Heart right ventricle (tissue), 16 donors: ENCODE data around the gene CLTB. TPM values are rescaled to one million over a fixed set of nuclear protein-coding genes. Genes with fewer than 3 reads are reported as not detected.

Source experiments
- ATAC-seq, 8 donors: fragments of 200-7000 bp; cut with Tn5 transposase; one replicate each; pipeline ENCODE4 v1.9.1; 2020; ENCODE audit warnings: mild to moderate bottlenecking in 8 of 8, moderate library complexity in 8 of 8, moderate number of reproducible peaks in 1 of 8
- DNase-seq, 2 donors: peaks; one replicate each; pipeline ENCODE4 v3.0.0-alpha.2; 2020
- H3K27ac ChIP-seq, 10 donors: fragments of 200-600 bp; sonication (generic) in 2 of 10; one replicate each; pipeline versions ENCODE4 v1.5.0 to v1.8.0; 2020 to 2022; ENCODE audit warnings: mild to moderate bottlenecking in 3 of 10
- H3K27me3 ChIP-seq, 7 donors: fragments of 200-600 bp; one replicate each; pipeline ENCODE4 v1.8.0; 2021 to 2022; ENCODE audit warnings: mild to moderate bottlenecking in 2 of 7
- H3K36me3 ChIP-seq, 9 donors: fragments of 200-600 bp; sonication (generic) in 1 of 9; one replicate each; pipeline versions ENCODE4 v1.5.0 to v1.8.0; 2020 to 2022; ENCODE audit warnings: mild to moderate bottlenecking in 2 of 9
- H3K4me1 ChIP-seq, 9 donors: fragments of 200-600 bp; sonication (generic) in 1 of 9; one replicate each; pipeline versions ENCODE4 v1.5.0 to v1.8.0; 2020 to 2022; ENCODE audit warnings: mild to moderate bottlenecking in 4 of 9
- H3K4me3 ChIP-seq, 10 donors: fragments of 200-600 bp; sonication (generic) in 2 of 10; one replicate each; pipeline versions ENCODE4 v1.5.0 to v1.8.0; 2020 to 2022; ENCODE audit warnings: mild to moderate bottlenecking in 7 of 10, moderate library complexity in 2 of 10
- H3K9me3 ChIP-seq, 11 donors: fragments of 200-600 bp in 10 of 11; sonication (generic) in 2 of 11; one replicate each; pipeline versions ENCODE4 v1.5.0 to v1.8.0; 2013 to 2022; ENCODE audit warnings: mild to moderate bottlenecking in 2 of 11, control low read depth in 1 of 11, moderate library complexity in 1 of 11
- CTCF ChIP-seq, 9 donors: fragments of 200-600 bp; sonication (generic) in 2 of 9; IDR thresholded peaks; one replicate each; pipeline versions ENCODE4 v1.5.0 to v1.8.0; 2021 to 2022; ENCODE audit warnings: antibody characterized with exemption in 9 of 9, mild to moderate bottlenecking in 5 of 9, moderate library complexity in 1 of 9
- WGBS, 2 donors: extraction: QIAGEN DNeasy Blood & Tissue Kit; methylation state at CpG; one replicate each; pipeline ENCODE4 v1.1.7; 2013; ENCODE audit warnings: inconsistent platforms in 1 of 2; 5-methylcytosine and 5-hydroxymethylcytosine counted together
- intact Hi-C, 10 donors: fragments of 100-400 bp; cut with DNase I; formaldehyde crosslinking; loops; one replicate each; pipeline versions ENCODE4 v1.11.1 to v1.14.2; 2022
- microRNA-seq, 2 donors: library from miRNA; unstranded; fragments of <30 nt; microRNA quantifications; one replicate each; pipeline ENCODE4 v1.2.0, GENCODE V29; 2021
- polyA plus RNA-seq, 2 donors: library from polyadenylated mRNA; stranded (reverse); fragments of 200-250 nt; gene quantifications; one replicate each; pipeline ENCODE4 v1.2.3, GENCODE V29; 2013
- total RNA-seq, 10 donors: library from RNA; stranded (reverse); fragmentation: NEBNext Ultra II Directional in 3 of 10; extraction: Animal tissue kit (Norgen Biotek cat#: 25700) in 3 of 10; gene quantifications; one replicate each; pipeline versions ENCODE4 v1.2.1 to v1.2.4, GENCODE V29; 2021 to 2023
- donor health status: Arrhythmogenic right ventricular cardiomyopathy.
- donor health status: ischemic (EF 13 %, LVEDD 7.1; RV severe dilation, severe dysfunction).
- donor health status: healthy with polysubstance abuse.
- donor health status: DM: no; HTN: yes; CAD: no.
- donor health status: DM: no; HTN: no; CAD: no.
- donor health status: ischemic (EF 25% LVEDD 6.9; RV normal size, moderate dysfunction).
- donor health status: ischemic (EF 25% LVEDD 5.7; RV mildly dilated, moderate dysfunction).
- donor health status: healthy.
- donor health status: DM: yes; HTN: yes; CAD: no.
- donor health status: Ischemic cardiomyopathy.
- donor health status: ischemic (EF 35%, LVEDD 5.7; RV mildly dilated, moderate dysfunction).
- donor health status: nonischemic (EF 11% LVEDD 7.7; RV severe dilation, severe dysfunction).
- donor health status: DM: yes; HTN: yes; CAD: no.
- donor health status: PGD.
- donor health status: ischemic (EF 29% LVEDD 5.4; RV normal size, mild dysfunction).
- donor health status: nonischemic (EF 23%, LVEDD 6.1; RV moderate dilation, normal function).

The CLTB gene
- total and polyA plus RNA-seq, 12 donors = 192 to 569 (median 229) TPM

- Histone ChIP-seq H3K27ac (no peak overlapping the region), H3K36me3 (peaks cover 0 to 55% (median 30%) of the 10 kb centered on the region in 9 donors), H3K9me3 (no peaks in the 10 kb centered on the region), H3K4me3 (no peak overlapping the region), H3K4me1 (no peaks in the 10 kb centered on the region), H3K27me3 (no peaks in the 10 kb centered on the region)
- no peak for TF ChIP-seq CTCF (IDR thresholded peaks at IDR 0.05)
- WGBS, 2 donors = 54 to 55% methylated on average over 2 of the region's 2 CpGs
- ATAC-seq (no peak), DNase-seq (no peak)
- intact Hi-C loops = no loop called here
These were observed 73.4 kb downstream of the CLTB start for GRCh38 chr5:176342766-176343458.

Small RNAs within 50 kb of the gene (microRNA-seq; reads per million reads assigned to microRNA genes)
- 7.2 to 16.8 reads per million in 2 donors for gene MIR1271

Other genes with a start within 250 kb of the CLTB start
- 1 to 10 TPM; 3.6 to 7.7 (median 5.2) TPM for gene SIMC1, start 178.1 kb downstream of the CLTB start, total RNA-seq
- 1 to 10 TPM; 1.9 to 3.7 TPM for gene SIMC1, start 178.1 kb downstream of the CLTB start, polyA plus RNA-seq
- 100 to 1,000 TPM in 4 of 10 donors, 10 to 100 TPM in 6; 74.9 to 121 (median 91.9) TPM for gene KIAA1191, start 54.8 kb downstream of the CLTB start, total RNA-seq
- gene KIAA1191, start 54.8 kb downstream of the CLTB start, polyA plus RNA-seq = 10 to 100 TPM; 38.8 to 45.1 TPM
- gene ARL10, start 51.1 kb downstream of the CLTB start, total RNA-seq = 1 to 10 TPM; 2.7 to 9.2 (median 6.7) TPM
- gene ARL10, start 51.1 kb downstream of the CLTB start, polyA plus RNA-seq = 10 to 100 TPM in 1 of 2 donors, 1 to 10 TPM in 1; 1.5 to 12.3 TPM
- gene NOP16, start 27.9 kb downstream of the CLTB start, total RNA-seq = 10 to 100 TPM; 11.3 to 25.9 (median 18.5) TPM
- 10 to 100 TPM; 59.0 to 84.0 TPM for gene NOP16, start 27.9 kb downstream of the CLTB start, polyA plus RNA-seq
- 100 to 1,000 TPM; 198 to 276 (median 228) TPM for gene HIGD2A, start 27.8 kb downstream of the CLTB start, total RNA-seq
- 100 to 1,000 TPM; 325 to 349 TPM for gene HIGD2A, start 27.8 kb downstream of the CLTB start, polyA plus RNA-seq
- gene FAF2, start 31.8 kb upstream of the CLTB start, total RNA-seq = 10 to 100 TPM; 12.8 to 19.9 (median 14.9) TPM
- gene FAF2, start 31.8 kb upstream of the CLTB start, polyA plus RNA-seq = 10 to 100 TPM; 10.1 to 10.4 TPM
- 10 to 100 TPM; 18.1 to 31.1 (median 21.5) TPM for gene RNF44, start 120.9 kb upstream of the CLTB start, total RNA-seq
- gene RNF44, start 120.9 kb upstream of the CLTB start, polyA plus RNA-seq = 10 to 100 TPM in 1 of 2 donors, 1 to 10 TPM in 1; 7.9 to 21.9 TPM
- gene CDHR2, start 132.8 kb upstream of the CLTB start, total RNA-seq = under 1 TPM in 2 of 10 donors, not detected in 8; 0.19 to 0.22 TPM
- under 1 TPM in 1 of 2 donors, not detected in 1; 0.03 TPM for gene CDHR2, start 132.8 kb upstream of the CLTB start, polyA plus RNA-seq
- 1 to 10 TPM in 1 of 10 donors, under 1 TPM in 9; 0.06 to 1.0 (median 0.38) TPM for gene GPRIN1, start 193.6 kb upstream of the CLTB start, total RNA-seq
- gene GPRIN1, start 193.6 kb upstream of the CLTB start, polyA plus RNA-seq = under 1 TPM; 0.22 to 0.26 TPM
- gene SNCB, start 214.0 kb upstream of the CLTB start, total RNA-seq = under 1 TPM in 2 of 10 donors, not detected in 8; 0.35 to 0.39 TPM
- not detected for gene SNCB, start 214.0 kb upstream of the CLTB start, polyA plus RNA-seq
- not detected for gene EIF4E1B, start 214.1 kb upstream of the CLTB start, total RNA-seq
- not detected for gene EIF4E1B, start 214.1 kb upstream of the CLTB start, polyA plus RNA-seq
- 10 to 100 TPM; 20.8 to 48.3 (median 27.3) TPM for gene TSPAN17, start 230.9 kb upstream of the CLTB start, total RNA-seq
- 10 to 100 TPM; 13.2 to 27.6 TPM for gene TSPAN17, start 230.9 kb upstream of the CLTB start, polyA plus RNA-seq